H9 (cell line): ENCODE results near the gene GPM6B. TPM values are rescaled to one million over a fixed set of nuclear protein-coding genes. Genes with fewer than 3 reads are reported as not detected.

Experiments used
- DNase-seq: peaks from one replicate; pipeline ENCODE4 v3.0.0-alpha.2; 2017
- H2AFZ ChIP-seq: one replicate; pipeline ENCODE4 v1.6.1; 2013; ENCODE audit warnings: mild to moderate bottlenecking, low read length, control low read depth, moderate library complexity
- H2AK5ac ChIP-seq: 2 replicates; pipeline ENCODE4 v1.6.1; 2013; ENCODE audit warnings: low read length, control low read depth, mixed read lengths; ENCODE audit not compliant: insufficient read length
- H2BK120ac ChIP-seq: one replicate; pipeline ENCODE4 v1.6.1; 2013; ENCODE audit warnings: low read depth, mild to moderate bottlenecking, low read length, control low read depth, inconsistent platforms; ENCODE audit not compliant: poor library complexity, severe bottlenecking
- H2BK12ac ChIP-seq: 2 replicates; pipeline ENCODE4 v1.6.1; 2013; ENCODE audit warnings: low read length, control low read depth, mixed read lengths, low read depth; ENCODE audit not compliant: insufficient read length
- H2BK15ac ChIP-seq: 2 replicates; pipeline ENCODE4 v1.6.1; 2013; ENCODE audit warnings: low read depth, low read length, control low read depth
- H2BK20ac ChIP-seq: one replicate; pipeline ENCODE4 v1.6.1; 2013; ENCODE audit warnings: low read depth, mild to moderate bottlenecking, low read length, control low read depth, inconsistent platforms; ENCODE audit not compliant: poor library complexity, severe bottlenecking
- H2BK5ac ChIP-seq: 2 replicates; pipeline ENCODE4 v1.6.1; 2013; ENCODE audit warnings: low read length, control low read depth, mixed read lengths; ENCODE audit not compliant: insufficient read length
- H3K14ac ChIP-seq: 2 replicates; pipeline ENCODE4 v1.6.1; 2013; ENCODE audit warnings: low read length, control low read depth; ENCODE audit not compliant: insufficient read depth
- H3K18ac ChIP-seq: 2 replicates; pipeline ENCODE4 v1.6.1; 2013; ENCODE audit warnings: low read depth, mild to moderate bottlenecking, mixed read lengths, low read length, control low read depth; ENCODE audit not compliant: insufficient read length
- H3K23ac ChIP-seq: 2 replicates; pipeline ENCODE4 v1.6.1; 2013; ENCODE audit warnings: low read length, control low read depth, mixed read lengths, low read depth; ENCODE audit not compliant: insufficient read length
- H3K23me2 ChIP-seq: 2 replicates; pipeline ENCODE4 v1.6.1; 2013; ENCODE audit warnings: low read depth, mild to moderate bottlenecking, mixed read lengths, low read length, control low read depth; ENCODE audit not compliant: insufficient read length, poor library complexity, severe bottlenecking
- H3K27ac ChIP-seq: 2 replicates; pipeline ENCODE4 v1.5.1; 2013; ENCODE audit warnings: low read length, control low read depth, mixed read lengths, low read depth; ENCODE audit not compliant: insufficient read length
- H3K27me3 ChIP-seq: 2 replicates; pipeline ENCODE4 v1.6.1; 2013; ENCODE audit warnings: low read length, control low read depth, inconsistent platforms; ENCODE audit not compliant: insufficient read depth
- H3K4ac ChIP-seq: 2 replicates; pipeline ENCODE4 v1.6.1; 2013; ENCODE audit warnings: low read depth, mild to moderate bottlenecking, control low read depth, inconsistent platforms, low read length, moderate library complexity
- H3K4me1 ChIP-seq: 2 replicates; pipeline ENCODE4 v1.6.1; 2013; ENCODE audit warnings: low read length, control low read depth, inconsistent platforms; ENCODE audit not compliant: insufficient read depth
- H3K4me2 ChIP-seq: 2 replicates; pipeline ENCODE4 v1.6.1; 2013; ENCODE audit warnings: low read length, control low read depth, mixed read lengths; ENCODE audit not compliant: insufficient read length, insufficient read depth
- H3K56ac ChIP-seq: 2 replicates; pipeline ENCODE4 v1.6.1; 2013; ENCODE audit warnings: low read depth, mild to moderate bottlenecking, mixed read lengths, low read length, control low read depth; ENCODE audit not compliant: insufficient read length
- H3K79me1 ChIP-seq: 2 replicates; pipeline ENCODE4 v1.6.1; 2013; ENCODE audit warnings: low read depth, mild to moderate bottlenecking, moderate library complexity, low read length, control low read depth, inconsistent platforms; ENCODE audit not compliant: insufficient read depth, poor library complexity, severe bottlenecking
- H3K79me2 ChIP-seq: 2 replicates; pipeline ENCODE4 v1.6.1; 2013; ENCODE audit warnings: low read length, control low read depth, inconsistent platforms; ENCODE audit not compliant: insufficient read depth
- H3K9ac ChIP-seq: 2 replicates; pipeline ENCODE4 v1.6.1; 2013; ENCODE audit warnings: low read length, control low read depth, mixed read lengths; ENCODE audit not compliant: insufficient read length; ENCODE audit errors: extremely low read depth
- H3K9me3 ChIP-seq: one replicate; pipeline ENCODE4 v1.6.1; 2013; ENCODE audit warnings: low read depth, low read length, inconsistent platforms; ENCODE audit not compliant: control insufficient read depth
- H3T11ph ChIP-seq: one replicate; pipeline ENCODE4 v1.6.1; 2013; ENCODE audit warnings: mild to moderate bottlenecking, low read length, control low read depth, inconsistent platforms
- H4K20me1 ChIP-seq: one replicate; pipeline ENCODE4 v1.6.1; 2013; ENCODE audit not compliant: control insufficient read depth, insufficient read length, insufficient read depth
- H4K5ac ChIP-seq: 2 replicates; pipeline ENCODE4 v1.6.1; 2013; ENCODE audit warnings: low read depth, mild to moderate bottlenecking, mixed read lengths, low read length, control low read depth; ENCODE audit not compliant: insufficient read length
- H4K8ac ChIP-seq: replicated peaks from 2 replicates; pipeline ENCODE4 v1.6.1; 2013; ENCODE audit warnings: low read length, control low read depth, mixed read lengths, low read depth; ENCODE audit not compliant: insufficient read length
- H4K91ac ChIP-seq: 2 replicates; pipeline ENCODE4 v1.6.1; 2013; ENCODE audit warnings: low read depth, mild to moderate bottlenecking, moderate library complexity, mixed read lengths, low read length, control low read depth; ENCODE audit not compliant: insufficient read length
- H3K27ac Mint-ChIP-seq, 3 experiments: 2 replicates in 2 of 3; 3 replicates in 1 of 3; pipeline ENCODE4 v1.8.0; 2020 to 2021; ENCODE audit warnings: mixed read lengths in 3 of 3, mild to moderate bottlenecking in 1 of 3, moderate library complexity in 1 of 3
- H3K27me3 Mint-ChIP-seq: 2 replicates; pipeline ENCODE4 v1.8.0; 2021; ENCODE audit warnings: low read depth, mild to moderate bottlenecking, moderate library complexity, mixed read lengths
- H3K36me3 Mint-ChIP-seq, 3 experiments: 2 replicates in 2 of 3; 3 replicates in 1 of 3; pipeline ENCODE4 v1.8.0; 2020 to 2021; ENCODE audit warnings: low read depth in 3 of 3, mixed read lengths in 3 of 3; ENCODE audit not compliant: insufficient read depth in 1 of 3
- H3K4me1 Mint-ChIP-seq, 2 experiments: 2 replicates each; pipeline ENCODE4 v1.8.0; 2020; ENCODE audit warnings: mixed read lengths in 2 of 2
- H3K4me3 Mint-ChIP-seq, 2 experiments: 2 replicates in 1 of 2; 3 replicates in 1 of 2; pipeline ENCODE4 v1.8.0; 2020 to 2021; ENCODE audit warnings: mild to moderate bottlenecking in 2 of 2, mixed read lengths in 2 of 2, moderate library complexity in 1 of 2
- H3K9me3 Mint-ChIP-seq, 2 experiments: 2 replicates in 1 of 2; 3 replicates in 1 of 2; pipeline ENCODE4 v1.8.0; 2020; ENCODE audit warnings: mild to moderate bottlenecking in 2 of 2, mixed read lengths in 2 of 2, moderate library complexity in 1 of 2
- CTCF ChIP-seq: fragments of 200-600 bp; sonication (generic); conservative IDR thresholded peaks from 3 replicates; pipeline ENCODE4 v1.8.0; 2021; ENCODE audit warnings: antibody characterized with exemption, mild to moderate bottlenecking
- WGBS: extraction: QIAGEN DNeasy Blood & Tissue Kit; methylation state at CpG from one replicate; pipeline ENCODE4 v1.1.7; 2013; ENCODE audit warnings: missing lambda C conversion rate, low lambda C conversion rate, mixed read lengths; ENCODE audit not compliant: insufficient read length; ENCODE audit errors: extremely low coverage; 5-methylcytosine and 5-hydroxymethylcytosine counted together
- total RNA-seq: library from RNA; stranded (reverse); gene quantifications from 2 replicates; pipeline ENCODE4 v1.2.1, GENCODE V29; 2021

GPM6B gene
- total RNA-seq, 1 experiment from 2014 or later: 73.9 TPM

DNA sequence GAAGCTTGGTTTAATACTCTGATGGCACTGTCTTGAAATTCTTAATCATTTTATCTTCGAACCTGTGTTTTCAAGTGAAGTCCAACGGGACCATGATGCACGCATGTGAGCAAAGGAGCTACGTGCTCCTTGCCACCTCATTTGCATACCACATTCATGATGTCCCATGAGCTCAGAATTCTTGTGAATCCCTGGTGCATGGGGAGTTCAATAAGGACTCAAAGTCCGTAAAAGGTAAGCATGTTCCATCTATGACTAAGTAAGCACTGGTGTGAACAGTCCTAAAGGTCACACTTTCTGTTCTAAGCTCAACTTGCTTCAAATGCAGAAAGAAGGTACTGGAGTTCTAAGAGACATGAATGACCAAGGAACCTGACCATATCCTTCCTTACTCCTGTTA, 13.1 kb upstream of the GPM6B start:
- peaks cover 7 to 10% of the 10 kb centered on the region in 2 experiments for H3K4me1 Mint-ChIP-seq
- H2AK5ac ChIP-seq: no peak overlapping the region
- no peak overlapping the region for H3K23ac ChIP-seq
- peaks cover 22 to 40% (median 27%) of the 10 kb centered on the region in 3 experiments for H3K36me3 Mint-ChIP-seq
- H4K8ac ChIP-seq: no peak overlapping the region
- H3K4me1 ChIP-seq: peaks cover 4% of the 10 kb centered on the region; the same call in 1 of the 2 replicates
- H4K20me1 ChIP-seq: no peaks in the 10 kb centered on the region
- H2BK5ac ChIP-seq: no peak overlapping the region
- H3K56ac ChIP-seq: no peak overlapping the region
- peaks cover 2% of the 10 kb centered on the region for H3K9me3 ChIP-seq
- no peak overlapping the region for H3K9ac ChIP-seq
- H3K27ac Mint-ChIP-seq: no peak overlapping the region
- H3K9me3 Mint-ChIP-seq: peaks cover 42 to 44% of the 10 kb centered on the region in 2 experiments
- H3K18ac ChIP-seq: no peak overlapping the region
- no peak overlapping the region for H3K4me2 ChIP-seq
- H3K27ac ChIP-seq: no peak overlapping the region
- no peaks in the 10 kb centered on the region for H3K23me2 ChIP-seq
- no peak overlapping the region for H3T11ph ChIP-seq
- peaks cover 3% of the 10 kb centered on the region for H3K79me1 ChIP-seq
- H3K27me3 ChIP-seq: no peaks in the 10 kb centered on the region
- H4K5ac ChIP-seq: no peak overlapping the region
- no peak overlapping the region for H2BK12ac ChIP-seq
- no CpG with 5 or more reads among the region's 5 CpGs for WGBS
- DNase-seq: no peak
- H4K91ac ChIP-seq: no peak overlapping the region
- H2AFZ ChIP-seq: no peak overlapping the region
- H2BK15ac ChIP-seq: no peak overlapping the region
- no peak overlapping the region for H2BK120ac ChIP-seq
- H3K79me2 ChIP-seq: peaks cover 8% of the 10 kb centered on the region; the same call in 1 of the 2 replicates
- no peaks in the 10 kb centered on the region; the same call in 1 of the 2 replicates for H3K27me3 Mint-ChIP-seq
- no peak overlapping the region for H3K4ac ChIP-seq
- no peak overlapping the region for H2BK20ac ChIP-seq
- no peak for TF ChIP-seq CTCF
- no peak overlapping the region for H3K4me3 Mint-ChIP-seq
- no peak overlapping the region for H3K14ac ChIP-seq
